Neutrophil (primary cell): ENCODE data around the gene MAPK8IP3.
"Not testable (repeated sequence)": the region's sequence is repeated elsewhere in the genome, so short reads cannot be mapped to it uniquely, and the experiment has no call there.

Experiments
- H3K27ac ChIP-seq: fragments of 200-600 bp; sonication (generic); 2 replicates; pipeline ENCODE4 v1.5.1; 2016; ENCODE audit warnings: mild to moderate bottlenecking, moderate library complexity
- H3K27me3 ChIP-seq: fragments of 200-600 bp; sonication (generic); 2 replicates; pipeline ENCODE4 v1.6.0; 2016; ENCODE audit warnings: mild to moderate bottlenecking
- H3K36me3 ChIP-seq: fragments of 200-600 bp; sonication (generic); 2 replicates; pipeline ENCODE4 v1.5.1; 2017
- H3K4me1 ChIP-seq, 2 experiments: fragments of 200-600 bp in 1 of 2; sonication (generic) in 1 of 2; 1 replicate in 1 of 2; 2 replicates in 1 of 2; pipeline versions ENCODE4 v1.5.1 to v1.6.1; 2013 to 2016; ENCODE audit warnings: low read depth in 1 of 2, low read length in 1 of 2, mild to moderate bottlenecking in 1 of 2, moderate library complexity in 1 of 2; ENCODE audit not compliant: control insufficient read depth in 1 of 2, insufficient read depth in 1 of 2
- H3K4me3 ChIP-seq, 2 experiments: fragments of 200-600 bp in 1 of 2; sonication (generic) in 1 of 2; 1 replicate in 1 of 2; 2 replicates in 1 of 2; pipeline ENCODE4 v1.5.1; 2013 to 2016; ENCODE audit warnings: low read depth in 1 of 2, low read length in 1 of 2, mild to moderate bottlenecking in 1 of 2, moderate library complexity in 1 of 2
- H3K9me3 ChIP-seq: fragments of 200-600 bp; sonication (generic); 2 replicates; pipeline ENCODE4 v1.5.1; 2016
- TF ChIP-seq, protein P1 (sequence below): fragments of 200-600 bp; sonication (generic); IDR thresholded peaks from 2 replicates; pipeline ENCODE4 v1.5.1; 2016; ENCODE audit warnings: antibody characterized with exemption

Gene MAPK8IP3

DNA sequence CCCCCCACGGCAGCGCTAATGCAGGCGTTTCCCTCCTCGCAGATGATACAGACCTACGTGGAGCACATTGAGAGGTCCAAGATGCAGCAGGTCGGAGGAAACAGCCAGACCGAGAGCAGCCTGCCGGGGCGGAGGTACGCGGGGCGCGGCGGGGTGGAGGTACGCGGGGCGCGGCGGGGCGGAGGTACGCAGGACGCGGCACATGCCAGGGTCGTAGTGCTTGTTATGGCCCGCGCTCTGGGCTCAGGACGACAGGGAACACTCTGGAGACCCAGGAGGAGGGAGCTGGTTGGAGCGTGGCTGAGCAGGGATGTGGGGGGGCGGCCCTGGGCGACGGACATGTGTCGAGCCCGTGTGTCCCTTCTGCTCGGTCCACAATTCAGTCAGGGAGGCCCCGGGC is 23.4 kb downstream of the MAPK8IP3 start:
- TF ChIP-seq, protein P1, sequence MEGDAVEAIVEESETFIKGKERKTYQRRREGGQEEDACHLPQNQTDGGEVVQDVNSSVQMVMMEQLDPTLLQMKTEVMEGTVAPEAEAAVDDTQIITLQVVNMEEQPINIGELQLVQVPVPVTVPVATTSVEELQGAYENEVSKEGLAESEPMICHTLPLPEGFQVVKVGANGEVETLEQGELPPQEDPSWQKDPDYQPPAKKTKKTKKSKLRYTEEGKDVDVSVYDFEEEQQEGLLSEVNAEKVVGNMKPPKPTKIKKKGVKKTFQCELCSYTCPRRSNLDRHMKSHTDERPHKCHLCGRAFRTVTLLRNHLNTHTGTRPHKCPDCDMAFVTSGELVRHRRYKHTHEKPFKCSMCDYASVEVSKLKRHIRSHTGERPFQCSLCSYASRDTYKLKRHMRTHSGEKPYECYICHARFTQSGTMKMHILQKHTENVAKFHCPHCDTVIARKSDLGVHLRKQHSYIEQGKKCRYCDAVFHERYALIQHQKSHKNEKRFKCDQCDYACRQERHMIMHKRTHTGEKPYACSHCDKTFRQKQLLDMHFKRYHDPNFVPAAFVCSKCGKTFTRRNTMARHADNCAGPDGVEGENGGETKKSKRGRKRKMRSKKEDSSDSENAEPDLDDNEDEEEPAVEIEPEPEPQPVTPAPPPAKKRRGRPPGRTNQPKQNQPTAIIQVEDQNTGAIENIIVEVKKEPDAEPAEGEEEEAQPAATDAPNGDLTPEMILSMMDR = no peak

GRCh38 chr16:1731073-1731472 is 25.1 kb downstream of the MAPK8IP3 start:
- Histone ChIP-seq H3K4me3 (no peak overlapping the region), H3K27ac (peak overlapping the region; percentile 56), H3K9me3 (no peaks in the 10 kb centered on the region), H3K4me1 (peaks cover 7 to 9% of the 10 kb centered on the region in 2 experiments), H3K36me3 (peaks cover 80% of the 10 kb centered on the region), H3K27me3 (no peaks in the 10 kb centered on the region)
- TF ChIP-seq, protein P1 = no peak

More for the DNA sequence above, 23.4 kb downstream of the MAPK8IP3 start:
- Histone ChIP-seq H3K4me1 (peaks cover 7 to 9% of the 10 kb centered on the region in 2 experiments), H3K9me3 (no peaks in the 10 kb centered on the region), H3K36me3 (peaks cover 85% of the 10 kb centered on the region), H3K27ac (no peak overlapping the region), H3K27me3 (no peaks in the 10 kb centered on the region), H3K4me3 (no peak overlapping the region)

DNA sequence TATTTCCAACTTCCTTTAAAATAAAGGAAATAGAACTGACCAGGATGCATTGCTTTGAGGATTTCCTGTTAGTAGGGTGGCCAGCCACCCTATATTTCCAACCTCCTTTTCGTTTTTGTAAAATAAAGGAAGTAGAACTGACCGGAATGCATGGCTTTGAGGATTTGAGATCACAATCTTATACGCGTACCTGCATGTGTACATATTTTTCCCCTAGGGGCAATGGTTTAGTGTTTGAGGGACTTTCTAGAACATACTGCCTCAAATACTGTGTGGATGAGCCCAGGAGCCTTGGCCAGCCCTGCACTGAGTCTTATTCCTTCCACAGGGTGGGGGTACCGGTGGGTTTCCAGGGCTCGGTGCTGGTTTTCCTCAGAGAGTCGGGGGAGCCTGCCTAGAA is 25.6 kb downstream of the MAPK8IP3 start:
- no peaks in the 10 kb centered on the region for H3K9me3 ChIP-seq
- peaks cover 7 to 9% of the 10 kb centered on the region in 2 experiments for H3K4me1 ChIP-seq
- peaks cover 75% of the 10 kb centered on the region for H3K36me3 ChIP-seq
- no peaks in the 10 kb centered on the region for H3K27me3 ChIP-seq
- H3K27ac ChIP-seq = peak overlapping the region; percentile 56
- no peak overlapping the region for H3K4me3 ChIP-seq
- TF ChIP-seq, protein P1 = no peak

DNA sequence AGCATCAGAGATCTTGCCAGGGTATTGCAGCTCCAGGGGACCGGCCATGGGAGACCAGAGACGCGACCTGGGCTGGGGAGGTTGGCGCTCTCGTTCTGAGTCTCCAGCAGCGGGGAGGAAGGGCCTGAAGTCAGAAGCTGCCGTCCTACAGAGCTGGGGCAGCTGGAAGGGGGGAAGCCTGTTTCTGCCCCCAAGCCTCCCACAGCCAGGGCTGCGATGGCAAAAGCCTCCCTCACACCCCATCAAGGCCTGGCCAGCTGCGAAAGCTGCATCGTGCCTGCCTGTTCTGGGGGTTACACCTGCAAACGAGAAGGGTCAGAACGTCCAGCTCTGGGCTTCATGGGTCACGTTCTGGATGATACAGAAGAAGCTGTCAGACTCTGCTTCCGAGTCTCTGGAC is 26.1 kb downstream of the MAPK8IP3 start:
- Histone ChIP-seq H3K4me1 (peaks cover 7 to 9% of the 10 kb centered on the region in 2 experiments), H3K27me3 (no peaks in the 10 kb centered on the region), H3K27ac (peak overlapping the region; percentile 56), H3K36me3 (peaks cover 70% of the 10 kb centered on the region), H3K9me3 (no peaks in the 10 kb centered on the region), H3K4me3 (no peak overlapping the region)
- TF ChIP-seq, protein P1 = no peak

- not testable (repeated sequence) for H3K27me3 ChIP-seq, H3K27ac ChIP-seq, H3K4me3 ChIP-seq, H3K4me1 ChIP-seq, H3K9me3 ChIP-seq
- H3K36me3 ChIP-seq = peaks cover 65% of the 10 kb centered on the region
Measured at GRCh38 chr16:1732551-1732987, 26.6 kb downstream of the MAPK8IP3 start.

GRCh38 chr16:1734123-1734522 is 28.1 kb downstream of the MAPK8IP3 start:
- Histone ChIP-seq H3K4me1 (peaks cover 7 to 9% of the 10 kb centered on the region in 2 experiments), H3K4me3 (no peak overlapping the region), H3K9me3 (no peaks in the 10 kb centered on the region), H3K27ac (no peak overlapping the region), H3K27me3 (no peaks in the 10 kb centered on the region), H3K36me3 (peaks cover 50% of the 10 kb centered on the region)
- TF ChIP-seq, protein P1 = no peak
